GM19324 (cell line): Measurements from ENCODE around the gene UBE2E3.
"Not testable (repeated sequence)": the region's sequence is repeated elsewhere in the genome, so short reads cannot be mapped to it uniquely, and the experiment has no call there.

Experiments used
- ATAC-seq: cut with Tn5 transposase; IDR thresholded peaks from one replicate; pipeline ENCODE4 v1.9.1; 2021; ENCODE audit warnings: mild to moderate bottlenecking, moderate library complexity; ENCODE audit not compliant: unreplicated experiment, low FRiP score

The UBE2E3 gene

GRCh38 chr2:181070119-181070835, 89.9 kb downstream of the UBE2E3 start:
- no peak for ATAC-seq

GRCh38 chr2:181070836-181071200, 90.4 kb downstream of the UBE2E3 start:
- ATAC-seq: no peak

- no peak for ATAC-seq
Observed at GRCh38 chr2:181072486-181073235, 92.3 kb downstream of the UBE2E3 start.

GRCh38 chr2:181073896-181074295, 93.5 kb downstream of the UBE2E3 start:
- ATAC-seq: no peak

GRCh38 chr2:181074457-181074856, 94.1 kb downstream of the UBE2E3 start:
- ATAC-seq: no peak

- no peak for ATAC-seq
Observed at GRCh38 chr2:181076658-181077057, 96.3 kb downstream of the UBE2E3 start.

GRCh38 chr2:181077128-181077709, 96.8 kb downstream of the UBE2E3 start:
- ATAC-seq: peak; percentile 79

- ATAC-seq: no peak
Observed at GRCh38 chr2:181083140-181083539, 102.7 kb downstream of the UBE2E3 start.

GRCh38 chr2:181085734-181086133, 105.3 kb downstream of the UBE2E3 start:
- no peak for ATAC-seq

- not testable (repeated sequence) for ATAC-seq
Observed at GRCh38 chr2:181091920-181092319, 111.5 kb downstream of the UBE2E3 start.

- ATAC-seq: no peak
Observed at GRCh38 chr2:181095486-181095885, 115.1 kb downstream of the UBE2E3 start.

- no peak for ATAC-seq
Observed at GRCh38 chr2:181103659-181104058, 123.3 kb downstream of the UBE2E3 start.

GRCh38 chr2:181104512-181105115, 124.2 kb downstream of the UBE2E3 start:
- no peak for ATAC-seq

GRCh38 chr2:181105562-181105961, 125.2 kb downstream of the UBE2E3 start:
- ATAC-seq: no peak

GRCh38 chr2:181106229-181106628, 125.8 kb downstream of the UBE2E3 start:
- ATAC-seq: no peak

- ATAC-seq: peak; percentile 91
Observed at GRCh38 chr2:181106789-181107627, 126.6 kb downstream of the UBE2E3 start.

- no peak for ATAC-seq
Observed at GRCh38 chr2:181107628-181107945, 127.2 kb downstream of the UBE2E3 start.

GRCh38 chr2:181111059-181111458, 130.7 kb downstream of the UBE2E3 start:
- no peak for ATAC-seq

- no peak for ATAC-seq
Observed at GRCh38 chr2:181112916-181113315, 132.5 kb downstream of the UBE2E3 start.
